Activated CD4-positive, alpha-beta T cell treated with anti-CD3 and anti-CD28 coated beads, Interleukin-2, amount 10 ng/mL, durations not matched to agents 7 days and 5 days (primary cell): Measurements from ENCODE around the gene SLC4A5. TPM values are rescaled to one million over a fixed set of nuclear protein-coding genes. Genes with fewer than 3 reads are reported as not detected.
"Not testable (repeated sequence)": the region's sequence is repeated elsewhere in the genome, so short reads cannot be mapped to it uniquely, and the experiment has no call there.

Source experiments
- CTCF ChIA-PET: fragments of 350-600 bp; sonication (Branson Sonifier 250); formaldehyde crosslinking; loops from one replicate; lab custom pipeline; 2021; ENCODE audit warnings: antibody characterized with exemption; lab: Charles Lee
- POLR2A ChIA-PET: fragments of 350-600 bp; sonication (Branson Sonifier 250); formaldehyde crosslinking; loops from one replicate; lab custom pipeline; 2021; ENCODE audit warnings: antibody characterized with exemption; lab: Charles Lee
- DNase-seq: peaks from one replicate; pipeline ENCODE4 v3.0.0-alpha.2; 2020
- H3K27ac Mint-ChIP-seq: one replicate; pipeline ENCODE4 v1.8.0; 2021; ENCODE audit warnings: mild to moderate bottlenecking, moderate library complexity, mixed read lengths
- H3K27me3 Mint-ChIP-seq: one replicate; pipeline ENCODE4 v1.8.0; 2021; ENCODE audit warnings: mixed read lengths
- H3K36me3 Mint-ChIP-seq: one replicate; pipeline ENCODE4 v1.8.0; 2021; ENCODE audit warnings: low read depth, mixed read lengths
- H3K4me1 Mint-ChIP-seq: one replicate; pipeline ENCODE4 v1.8.0; 2021; ENCODE audit warnings: mixed read lengths
- H3K4me3 Mint-ChIP-seq: one replicate; pipeline ENCODE4 v1.8.0; 2021; ENCODE audit warnings: mild to moderate bottlenecking, moderate library complexity, mixed read lengths
- H3K9me3 Mint-ChIP-seq: one replicate; pipeline ENCODE4 v1.8.0; 2021; ENCODE audit warnings: mixed read lengths
- total RNA-seq, 2 experiments: library from RNA; stranded (reverse); gene quantifications; one replicate each; pipeline ENCODE4 v1.2.3, GENCODE V29; 2021

Gene SLC4A5
- total RNA-seq, 2 experiments from 2014 or later = 3.0 to 4.3 TPM

- Mint-ChIP-seq H3K4me3 (no peak overlapping the region), H3K4me1 (no peaks in the 10 kb centered on the region)
- POLR2A ChIA-PET = no interaction called here
These were observed 14.4 kb upstream of the SLC4A5 start for GRCh38 chr2:74357627-74358026.

GRCh38 chr2:74349889-74350288 lies 6.7 kb upstream of the SLC4A5 start:
- no peaks in the 10 kb centered on the region for H3K4me1 Mint-ChIP-seq
- no peak overlapping the region for H3K27ac Mint-ChIP-seq
- POLR2A ChIA-PET = no interaction called here

More at GRCh38 chr2:74357627-74358026, 14.4 kb upstream of the SLC4A5 start:
- H3K36me3 Mint-ChIP-seq = peaks cover 24% of the 10 kb centered on the region
- CTCF ChIA-PET = interaction anchor here (0.8 to 1.4 kb wide), 4 partner anchors 8 to 50 kb away, joined by 3 to 5 read pairs (median 4); no protein-coding TSS in a partner anchor
- no peak overlapping the region for H3K27ac Mint-ChIP-seq
- no peak for DNase-seq
- H3K27me3 Mint-ChIP-seq = no peaks in the 10 kb centered on the region
- H3K9me3 Mint-ChIP-seq = no peaks in the 10 kb centered on the region

GRCh38 chr2:74347742-74348141 lies 4.5 kb upstream of the SLC4A5 start:
- no peak for DNase-seq
- ChIA-PET POLR2A (interaction anchor here (0.6 kb wide), 1 partner anchor 42 kb away, joined by 3 read pairs; no protein-coding TSS in a partner anchor), CTCF (interaction anchor here (1.4 kb wide), 1 partner anchor 13 kb away, joined by 4 read pairs; no protein-coding TSS in a partner anchor)
- Mint-ChIP-seq H3K4me3 (no peak overlapping the region), H3K27ac (no peak overlapping the region), H3K9me3 (no peaks in the 10 kb centered on the region), H3K4me1 (no peaks in the 10 kb centered on the region), H3K27me3 (peaks cover 6% of the 10 kb centered on the region), H3K36me3 (no peaks in the 10 kb centered on the region)

More at GRCh38 chr2:74349889-74350288, 6.7 kb upstream of the SLC4A5 start:
- H3K9me3 Mint-ChIP-seq = no peaks in the 10 kb centered on the region
- H3K36me3 Mint-ChIP-seq = no peaks in the 10 kb centered on the region
- no peak for DNase-seq
- H3K27me3 Mint-ChIP-seq = peaks cover 4% of the 10 kb centered on the region
- CTCF ChIA-PET = interaction anchor here (1.0 kb wide), 1 partner anchor 475 kb away, joined by 3 read pairs; no protein-coding TSS in a partner anchor
- no peak overlapping the region for H3K4me3 Mint-ChIP-seq

- ChIA-PET POLR2A (interaction anchor here (0.6 kb wide), 1 partner anchor 42 kb away, joined by 3 read pairs; no protein-coding TSS in a partner anchor), CTCF (interaction anchor here (0.7 to 1.4 kb wide), 2 partner anchors 12 to 57 kb away, joined by 4 read pairs; no protein-coding TSS in a partner anchor)
- H3K9me3 Mint-ChIP-seq = no peaks in the 10 kb centered on the region
- H3K27me3 Mint-ChIP-seq = peaks cover 6% of the 10 kb centered on the region
- no peak for DNase-seq
- no peaks in the 10 kb centered on the region for H3K36me3 Mint-ChIP-seq
- no peak overlapping the region for H3K27ac Mint-ChIP-seq
- no peak overlapping the region for H3K4me3 Mint-ChIP-seq
- no peaks in the 10 kb centered on the region for H3K4me1 Mint-ChIP-seq
These were observed 4.1 kb upstream of the SLC4A5 start for GRCh38 chr2:74347303-74347702.

GRCh38 chr2:74345272-74345943 lies 2.2 kb upstream of the SLC4A5 start:
- Mint-ChIP-seq H3K4me3 (no peak overlapping the region), H3K27me3 (peaks cover 6% of the 10 kb centered on the region), H3K4me1 (no peaks in the 10 kb centered on the region), H3K27ac (no peak overlapping the region), H3K36me3 (no peaks in the 10 kb centered on the region), H3K9me3 (no peaks in the 10 kb centered on the region)
- CTCF ChIA-PET = interaction anchor here (1.7 kb wide), 1 partner anchor 10 kb away, joined by 7 read pairs; no protein-coding TSS in a partner anchor
- POLR2A ChIA-PET = no interaction called here
- DNase-seq = no peak

- H3K36me3 Mint-ChIP-seq, H3K9me3 Mint-ChIP-seq, H3K4me1 Mint-ChIP-seq, H3K4me3 Mint-ChIP-seq, H3K27me3 Mint-ChIP-seq, DNase-seq, POLR2A ChIA-PET, H3K27ac Mint-ChIP-seq: not testable (repeated sequence)
- CTCF ChIA-PET = interaction anchor here (0.8 to 3.7 kb wide), 7 partner anchors 9 to 251 kb away, joined by 3 to 39 read pairs (median 5); no protein-coding TSS in a partner anchor
These were observed 7.0 kb downstream of the SLC4A5 start for GRCh38 chr2:74336227-74336626.

- DNase-seq = peak; percentile 80
- Mint-ChIP-seq H3K9me3 (no peaks in the 10 kb centered on the region), H3K27ac (no peak overlapping the region), H3K27me3 (no peaks in the 10 kb centered on the region), H3K4me1 (peaks cover 6% of the 10 kb centered on the region), H3K36me3 (no peaks in the 10 kb centered on the region), H3K4me3 (no peak overlapping the region)
- ChIA-PET CTCF (interaction anchor here (0.6 to 3.7 kb wide), 33 partner anchors 10 to 511 kb away, joined by 3 to 39 read pairs (median 4); no protein-coding TSS in a partner anchor), POLR2A (no interaction called here)
These were observed 8.3 kb downstream of the SLC4A5 start for GRCh38 chr2:74334931-74335333.

GRCh38 chr2:74333896-74334586 lies 9.2 kb downstream of the SLC4A5 start:
- H3K36me3 Mint-ChIP-seq = no peaks in the 10 kb centered on the region
- ChIA-PET POLR2A (interaction anchor here (0.8 kb wide), 1 partner anchor 95 kb away, joined by 3 read pairs; no protein-coding TSS in a partner anchor), CTCF (interaction anchor here (0.6 to 3.7 kb wide), 23 partner anchors 10 to 510 kb away, joined by 3 to 39 read pairs (median 4); no protein-coding TSS in a partner anchor)
- H3K4me1 Mint-ChIP-seq = peaks cover 6% of the 10 kb centered on the region
- no peak overlapping the region for H3K4me3 Mint-ChIP-seq
- H3K27ac Mint-ChIP-seq = no peak overlapping the region
- DNase-seq = no peak
- H3K27me3 Mint-ChIP-seq = no peaks in the 10 kb centered on the region
- no peaks in the 10 kb centered on the region for H3K9me3 Mint-ChIP-seq

GRCh38 chr2:74333175-74333574 lies 10.0 kb downstream of the SLC4A5 start:
- H3K27me3 Mint-ChIP-seq = no peaks in the 10 kb centered on the region
- ChIA-PET POLR2A (interaction anchor here (0.8 kb wide), 1 partner anchor 96 kb away, joined by 3 read pairs; no protein-coding TSS in a partner anchor), CTCF (interaction anchor here (1.1 to 3.7 kb wide), 3 partner anchors 9 to 67 kb away, joined by 3 to 39 read pairs (median 4); no protein-coding TSS in a partner anchor)
- peak; percentile 34 for DNase-seq
- H3K9me3 Mint-ChIP-seq = no peaks in the 10 kb centered on the region
- H3K4me1 Mint-ChIP-seq = peaks cover 6% of the 10 kb centered on the region
- no peak overlapping the region for H3K4me3 Mint-ChIP-seq
- no peak overlapping the region for H3K27ac Mint-ChIP-seq
- H3K36me3 Mint-ChIP-seq = no peaks in the 10 kb centered on the region

GRCh38 chr2:74332550-74333174 lies 10.6 kb downstream of the SLC4A5 start:
- Mint-ChIP-seq H3K4me1 (peaks cover 6% of the 10 kb centered on the region), H3K36me3 (no peaks in the 10 kb centered on the region), H3K27me3 (no peaks in the 10 kb centered on the region), H3K4me3 (no peak overlapping the region), H3K27ac (no peak overlapping the region), H3K9me3 (no peaks in the 10 kb centered on the region)
- ChIA-PET POLR2A (no interaction called here), CTCF (interaction anchor here (0.6 to 3.7 kb wide), 4 partner anchors 9 to 67 kb away, joined by 3 to 39 read pairs (median 4); no protein-coding TSS in a partner anchor)
- no peak for DNase-seq

GRCh38 chr2:74328573-74328972 lies 14.6 kb downstream of the SLC4A5 start:
- H3K27me3 Mint-ChIP-seq = peaks cover under 1% of the 10 kb centered on the region
- H3K27ac Mint-ChIP-seq = no peak overlapping the region
- no peak for DNase-seq
- CTCF ChIA-PET = interaction anchor here (1.2 kb wide), 1 partner anchor 38 kb away, joined by 3 read pairs; no protein-coding TSS in a partner anchor
- no peaks in the 10 kb centered on the region for H3K9me3 Mint-ChIP-seq
- POLR2A ChIA-PET = no interaction called here
- H3K36me3 Mint-ChIP-seq = no peaks in the 10 kb centered on the region
- no peaks in the 10 kb centered on the region for H3K4me1 Mint-ChIP-seq
- no peak overlapping the region for H3K4me3 Mint-ChIP-seq

GRCh38 chr2:74328074-74328473 lies 15.1 kb downstream of the SLC4A5 start:
- CTCF ChIA-PET = interaction anchor here (1.2 kb wide), 1 partner anchor 37 kb away, joined by 3 read pairs; no protein-coding TSS in a partner anchor
- DNase-seq = no peak
- H3K9me3 Mint-ChIP-seq = no peaks in the 10 kb centered on the region
- peaks cover 4% of the 10 kb centered on the region for H3K27me3 Mint-ChIP-seq
- POLR2A ChIA-PET = no interaction called here
- H3K36me3 Mint-ChIP-seq = no peaks in the 10 kb centered on the region
- H3K4me3 Mint-ChIP-seq = no peak overlapping the region
- H3K27ac Mint-ChIP-seq = no peak overlapping the region
- no peaks in the 10 kb centered on the region for H3K4me1 Mint-ChIP-seq
